Measurements from ENCODE around the gene TAF1C. TPM values are rescaled to one million over a fixed set of nuclear protein-coding genes. Genes with fewer than 3 reads are reported as not detected.

The TAF1C gene
- total RNA-seq, 1 donor from 2014 or later = 83.7 TPM

DNA sequence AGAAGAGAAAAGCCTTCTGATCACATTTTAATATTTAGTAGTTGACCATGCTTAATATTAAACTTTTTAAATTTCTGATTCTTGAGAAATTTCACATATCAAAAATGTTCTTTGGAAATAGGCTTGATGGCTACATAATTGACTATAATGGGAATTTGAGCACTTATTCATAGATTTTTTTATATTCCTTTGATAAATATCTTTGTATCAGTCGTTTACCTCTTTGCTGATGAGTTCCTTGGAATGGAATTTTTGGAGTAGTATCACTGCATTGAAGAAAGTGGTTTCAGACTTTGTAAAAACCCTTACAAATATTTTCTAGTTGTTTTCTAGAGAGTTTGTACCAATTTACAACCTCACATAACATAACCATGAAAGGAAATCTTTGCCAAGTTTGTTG, 27.1 kb downstream of the TAF1C start:
- peaks cover 29% of the 10 kb centered on the region for H3K27me3 Mint-ChIP-seq
- H3K9me3 Mint-ChIP-seq = no peaks in the 10 kb centered on the region
- no peak for TF ChIP-seq CTCF (conservative IDR thresholded peaks at IDR 0.05)
- no peak for DNase-seq (ENCODE audit: extremely low spot score, unreplicated experiment)
- H3K36me3 Mint-ChIP-seq = no peaks in the 10 kb centered on the region
- no peak overlapping the region for H3K4me3 Mint-ChIP-seq
- peaks cover 4% of the 10 kb centered on the region for H3K4me1 Mint-ChIP-seq (ENCODE audit: unreplicated experiment)
- H3K27ac Mint-ChIP-seq = no peak overlapping the region

DNA sequence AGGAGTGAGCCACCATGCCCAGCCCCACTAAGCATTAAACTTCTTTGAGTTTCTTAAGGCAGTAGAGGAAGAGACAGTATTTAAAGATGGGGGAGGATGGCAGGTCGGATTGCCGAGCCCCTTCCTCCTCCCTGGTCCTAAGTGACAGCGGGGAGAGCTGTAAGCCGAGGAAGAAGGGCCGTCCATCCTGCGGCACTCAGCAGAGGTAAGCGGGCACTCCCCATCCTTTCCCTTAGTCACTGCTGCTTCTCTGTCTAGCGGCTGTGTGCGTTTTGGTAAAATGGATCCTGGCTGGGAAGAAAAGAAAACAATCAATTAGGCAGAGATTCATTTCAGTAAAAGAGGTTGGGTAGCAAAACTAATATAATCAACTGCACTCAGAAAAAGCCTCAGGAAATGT, 27.9 kb downstream of the TAF1C start:
- no peaks in the 10 kb centered on the region for H3K36me3 Mint-ChIP-seq
- peaks cover 4% of the 10 kb centered on the region for H3K4me1 Mint-ChIP-seq (ENCODE audit: unreplicated experiment)
- no peak overlapping the region for H3K4me3 Mint-ChIP-seq
- H3K27ac Mint-ChIP-seq = no peak overlapping the region
- DNase-seq (ENCODE audit: extremely low spot score, unreplicated experiment) = no peak
- TF ChIP-seq CTCF (conservative IDR thresholded peaks at IDR 0.05) = no peak
- no peaks in the 10 kb centered on the region for H3K9me3 Mint-ChIP-seq
- peaks cover 21% of the 10 kb centered on the region for H3K27me3 Mint-ChIP-seq

- no peaks in the 10 kb centered on the region for H3K36me3 Mint-ChIP-seq
- H3K4me3 Mint-ChIP-seq = no peak overlapping the region
- H3K4me1 Mint-ChIP-seq (ENCODE audit: unreplicated experiment) = peaks cover 4% of the 10 kb centered on the region
- H3K9me3 Mint-ChIP-seq = no peaks in the 10 kb centered on the region
- TF ChIP-seq CTCF (conservative IDR thresholded peaks at IDR 0.05) = peak; percentile 24
- DNase-seq (ENCODE audit: extremely low spot score, unreplicated experiment) = no peak
- H3K27ac Mint-ChIP-seq = no peak overlapping the region
- peaks cover 14% of the 10 kb centered on the region for H3K27me3 Mint-ChIP-seq
Measured at GRCh38 chr16:84156342-84156784, 30.5 kb downstream of the TAF1C start.

DNA sequence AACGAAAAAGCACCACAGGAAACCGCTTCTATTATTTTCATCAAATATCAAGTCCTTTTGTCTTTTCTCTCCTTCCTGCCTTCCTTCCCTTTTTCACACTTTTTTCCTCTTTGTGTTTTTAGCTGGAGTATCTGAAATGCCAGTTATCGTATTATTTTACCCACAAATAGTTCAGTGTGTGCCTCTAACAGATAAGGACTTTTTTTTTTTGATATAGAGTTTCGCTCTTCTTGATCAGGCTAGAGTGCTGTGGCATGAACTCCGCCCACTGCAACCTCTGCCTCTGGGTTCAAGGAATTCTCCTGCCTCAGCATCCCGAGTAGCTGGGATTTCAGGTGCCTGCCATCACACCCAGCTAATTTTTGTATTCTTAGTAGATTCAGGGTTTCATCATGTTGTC, 31.1 kb downstream of the TAF1C start:
- H3K4me1 Mint-ChIP-seq (ENCODE audit: unreplicated experiment) = peaks cover 9% of the 10 kb centered on the region
- no peak overlapping the region for H3K27ac Mint-ChIP-seq
- DNase-seq (ENCODE audit: extremely low spot score, unreplicated experiment) = no peak
- no peak for TF ChIP-seq CTCF (conservative IDR thresholded peaks at IDR 0.05)
- H3K36me3 Mint-ChIP-seq = no peaks in the 10 kb centered on the region
- peaks cover 19% of the 10 kb centered on the region for H3K27me3 Mint-ChIP-seq
- no peak overlapping the region for H3K4me3 Mint-ChIP-seq
- no peaks in the 10 kb centered on the region for H3K9me3 Mint-ChIP-seq

DNA sequence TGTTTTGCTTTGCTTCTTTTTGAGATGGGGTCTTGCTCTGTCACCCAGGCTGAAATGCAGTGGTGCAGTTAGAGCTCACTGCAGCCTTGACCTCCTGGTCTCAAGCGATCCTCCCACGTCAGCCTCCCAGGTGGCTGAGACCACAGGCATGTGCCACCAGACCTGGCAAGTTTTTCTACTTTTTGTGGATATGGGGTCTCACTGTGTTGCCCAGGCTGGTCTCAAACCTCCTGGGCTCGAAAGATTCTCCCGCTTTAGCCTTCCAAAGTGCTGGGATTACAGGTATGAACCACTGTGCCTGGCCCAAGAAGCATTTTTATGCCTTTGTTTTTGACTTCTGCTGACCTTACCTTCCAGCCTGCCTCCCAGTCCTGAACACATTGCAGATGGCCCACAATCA, 31.6 kb downstream of the TAF1C start:
- H3K4me1 Mint-ChIP-seq (ENCODE audit: unreplicated experiment) = peaks cover 9% of the 10 kb centered on the region
- DNase-seq (ENCODE audit: extremely low spot score, unreplicated experiment) = no peak
- H3K36me3 Mint-ChIP-seq = no peaks in the 10 kb centered on the region
- H3K4me3 Mint-ChIP-seq = no peak overlapping the region
- no peaks in the 10 kb centered on the region for H3K9me3 Mint-ChIP-seq
- no peak for TF ChIP-seq CTCF (conservative IDR thresholded peaks at IDR 0.05)
- peaks cover 19% of the 10 kb centered on the region for H3K27me3 Mint-ChIP-seq
- H3K27ac Mint-ChIP-seq = no peak overlapping the region

DNA sequence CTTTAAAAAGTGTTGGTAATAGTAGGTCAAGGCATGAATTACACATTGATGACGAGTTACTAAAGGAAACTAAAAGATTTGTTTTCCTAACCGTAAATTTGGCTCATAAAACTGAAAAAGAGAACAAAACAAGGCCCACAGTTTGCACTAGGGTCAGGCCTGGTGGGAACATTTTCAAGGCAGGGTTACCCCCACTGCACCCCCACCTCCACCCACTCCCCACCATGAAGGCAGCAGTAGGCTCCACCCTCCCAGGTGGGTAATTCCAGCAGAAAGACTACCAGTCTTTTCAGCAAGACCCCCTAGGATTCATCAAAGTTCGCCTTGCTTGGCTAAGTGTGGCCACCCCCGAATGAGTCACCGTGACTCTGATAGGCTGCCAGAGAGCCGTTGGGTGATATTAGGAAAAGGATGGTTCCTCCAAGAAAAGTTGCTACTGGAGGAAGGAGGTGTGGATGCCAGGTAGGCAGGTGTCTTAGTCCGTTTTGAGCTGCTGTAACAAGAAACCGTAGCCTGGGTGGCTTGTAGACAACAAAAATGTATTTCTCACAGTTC, 33.1 kb downstream of the TAF1C start:
- no peak overlapping the region for H3K4me3 Mint-ChIP-seq
- TF ChIP-seq CTCF (conservative IDR thresholded peaks at IDR 0.05) = no peak
- H3K9me3 Mint-ChIP-seq = no peaks in the 10 kb centered on the region
- no peak overlapping the region for H3K27ac Mint-ChIP-seq
- H3K36me3 Mint-ChIP-seq = no peaks in the 10 kb centered on the region
- DNase-seq (ENCODE audit: extremely low spot score, unreplicated experiment) = no peak
- H3K4me1 Mint-ChIP-seq (ENCODE audit: unreplicated experiment) = peaks cover 6% of the 10 kb centered on the region
- peaks cover 7% of the 10 kb centered on the region for H3K27me3 Mint-ChIP-seq
